ENCODE measurements around the gene COL5A1. TPM values are rescaled to one million over a fixed set of nuclear protein-coding genes. Genes with fewer than 3 reads are reported as not detected.

The COL5A1 gene
- total RNA-seq, 6 donors from 2014 or later, result 7.5 to 75.4 (median 27.4) TPM

DNA sequence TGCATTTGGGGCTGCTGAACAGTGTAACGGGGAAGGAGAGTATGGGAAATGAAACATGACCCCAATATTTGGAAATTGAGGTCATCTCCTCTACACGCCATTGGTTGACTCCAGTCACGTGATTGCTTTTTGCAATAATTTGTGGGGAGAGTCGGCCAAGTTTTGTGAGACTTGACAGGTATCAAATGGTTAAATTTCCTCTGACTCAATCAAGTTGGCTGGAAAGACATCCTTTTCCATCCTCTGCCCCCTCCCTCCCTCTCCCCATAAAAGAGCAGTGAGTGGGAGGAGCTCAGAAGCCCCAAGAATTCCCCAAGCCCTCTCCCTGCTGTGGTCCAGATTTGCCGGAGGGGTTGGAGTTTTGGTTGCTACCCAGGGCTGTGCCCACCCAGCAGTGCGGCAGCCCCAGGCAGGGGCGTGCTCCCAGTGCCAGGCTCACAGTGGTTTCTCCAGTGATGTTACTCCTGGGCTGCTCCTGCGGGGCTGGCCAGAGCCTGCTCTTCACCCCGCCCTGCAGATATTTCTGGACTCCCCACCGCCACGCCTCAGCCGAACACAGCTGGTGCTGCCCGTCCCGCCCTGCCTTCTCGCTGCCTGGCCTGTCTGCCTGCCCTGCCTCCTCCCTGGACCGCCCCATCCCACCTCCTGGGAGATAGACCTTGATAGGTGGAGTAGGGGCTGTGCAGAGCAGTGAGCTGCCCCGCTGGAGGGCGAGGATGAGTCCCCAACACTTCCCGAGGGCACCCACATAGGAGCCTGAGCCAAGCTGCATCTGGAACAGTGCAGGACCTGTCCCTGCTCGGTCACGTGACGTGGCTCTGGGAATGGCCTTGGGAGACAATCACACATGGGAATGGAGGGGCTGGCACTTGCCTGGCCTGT is 3.4 kb downstream of the COL5A1 start:
- DNase-seq (peak in 1 of 2 donors; percentile 85), ATAC-seq (ENCODE audit: low FRiP score in 2 of 2) (peak; percentile 32 to 61)
- TF ChIP-seq EP300 (IDR thresholded peaks at IDR 0.05), result peak in 1 of 4 donors; percentile 11
- peak; percentile 5 to 10 for TF ChIP-seq POLR2AphosphoS5 (IDR thresholded peaks at IDR 0.05)
- no peak for TF ChIP-seq POLR2A (IDR thresholded peaks at IDR 0.05)
- TF ChIP-seq, protein P1, sequence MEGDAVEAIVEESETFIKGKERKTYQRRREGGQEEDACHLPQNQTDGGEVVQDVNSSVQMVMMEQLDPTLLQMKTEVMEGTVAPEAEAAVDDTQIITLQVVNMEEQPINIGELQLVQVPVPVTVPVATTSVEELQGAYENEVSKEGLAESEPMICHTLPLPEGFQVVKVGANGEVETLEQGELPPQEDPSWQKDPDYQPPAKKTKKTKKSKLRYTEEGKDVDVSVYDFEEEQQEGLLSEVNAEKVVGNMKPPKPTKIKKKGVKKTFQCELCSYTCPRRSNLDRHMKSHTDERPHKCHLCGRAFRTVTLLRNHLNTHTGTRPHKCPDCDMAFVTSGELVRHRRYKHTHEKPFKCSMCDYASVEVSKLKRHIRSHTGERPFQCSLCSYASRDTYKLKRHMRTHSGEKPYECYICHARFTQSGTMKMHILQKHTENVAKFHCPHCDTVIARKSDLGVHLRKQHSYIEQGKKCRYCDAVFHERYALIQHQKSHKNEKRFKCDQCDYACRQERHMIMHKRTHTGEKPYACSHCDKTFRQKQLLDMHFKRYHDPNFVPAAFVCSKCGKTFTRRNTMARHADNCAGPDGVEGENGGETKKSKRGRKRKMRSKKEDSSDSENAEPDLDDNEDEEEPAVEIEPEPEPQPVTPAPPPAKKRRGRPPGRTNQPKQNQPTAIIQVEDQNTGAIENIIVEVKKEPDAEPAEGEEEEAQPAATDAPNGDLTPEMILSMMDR (IDR thresholded peaks at IDR 0.05), result no peak
- H3K4me3 ChIP-seq, result peak overlapping the region in 2 of 4 donors; percentile 31 to 33
- H3K9me3 ChIP-seq, result no peaks in the 10 kb centered on the region
- no peaks in the 10 kb centered on the region for H3K36me3 ChIP-seq
- H3K27me3 ChIP-seq, result peaks cover 0 to 10% (median 2%) of the 10 kb centered on the region in 4 donors
- WGBS, 2 donors, result 30 to 62% methylated on average over 9 to 22 of the region's 22 CpGs
- H3K4me1 ChIP-seq, result peaks cover 3 to 29% (median 18%) of the 10 kb centered on the region in 4 donors
- H3K27ac ChIP-seq, result peak overlapping the region; percentile 31 to 79 (median 74)

DNA sequence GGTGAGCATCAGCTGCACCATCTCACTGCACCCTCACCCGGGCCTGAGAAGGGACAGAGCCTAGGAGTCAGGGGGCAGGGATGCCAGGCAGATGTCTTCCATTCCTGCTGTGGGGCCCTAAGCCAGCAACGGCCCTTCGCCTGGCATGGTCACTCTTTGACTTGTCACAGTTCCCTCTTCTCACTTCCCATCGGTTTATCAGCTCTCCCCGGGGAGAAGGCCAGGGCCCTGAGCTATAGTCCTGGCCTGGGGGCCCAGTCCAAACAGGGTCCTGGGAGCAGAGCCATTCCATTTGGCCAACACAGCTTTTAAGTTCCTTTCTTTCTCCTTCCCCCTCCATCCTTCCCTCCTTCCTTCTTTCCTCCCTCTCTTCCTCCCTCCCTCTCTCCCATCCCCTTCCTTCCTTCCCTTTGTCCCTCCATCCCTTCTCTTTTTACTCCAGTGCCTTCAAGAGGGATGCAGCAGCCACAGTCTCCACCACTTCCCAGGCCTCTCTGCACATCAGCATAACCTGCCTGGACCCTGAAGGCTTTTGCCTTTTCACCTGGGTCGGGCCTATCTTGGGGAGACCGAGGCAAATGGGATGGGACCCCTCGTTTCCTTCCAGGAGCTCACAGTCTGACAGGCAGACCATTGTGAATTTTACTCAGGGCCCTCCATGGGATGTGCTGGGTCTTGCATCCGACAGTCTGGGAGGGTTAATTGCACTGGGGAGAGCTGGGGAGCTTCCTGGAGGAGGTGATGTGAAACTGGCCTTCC is 4.2 kb downstream of the COL5A1 start:
- H3K9me3 ChIP-seq, result no peaks in the 10 kb centered on the region
- WGBS, 2 donors, result 60 to 64% methylated on average over 8 of the region's 9 CpGs
- TF ChIP-seq POLR2AphosphoS5 (IDR thresholded peaks at IDR 0.05), result no peak
- TF ChIP-seq, protein P1 (IDR thresholded peaks at IDR 0.05), result no peak
- TF ChIP-seq POLR2A (IDR thresholded peaks at IDR 0.05), result no peak
- TF ChIP-seq EP300 (IDR thresholded peaks at IDR 0.05), result no peak
- peaks cover 0 to 10% (median 2%) of the 10 kb centered on the region in 4 donors for H3K27me3 ChIP-seq
- DNase-seq (no peak), ATAC-seq (ENCODE audit: low FRiP score in 2 of 2) (no peak)
- no peaks in the 10 kb centered on the region for H3K36me3 ChIP-seq
- H3K27ac ChIP-seq, result peak overlapping the region; percentile 31 to 79 (median 74)
- peaks cover 3 to 26% (median 18%) of the 10 kb centered on the region in 4 donors for H3K4me1 ChIP-seq
- peak overlapping the region in 1 of 4 donors; percentile 33 for H3K4me3 ChIP-seq

DNA sequence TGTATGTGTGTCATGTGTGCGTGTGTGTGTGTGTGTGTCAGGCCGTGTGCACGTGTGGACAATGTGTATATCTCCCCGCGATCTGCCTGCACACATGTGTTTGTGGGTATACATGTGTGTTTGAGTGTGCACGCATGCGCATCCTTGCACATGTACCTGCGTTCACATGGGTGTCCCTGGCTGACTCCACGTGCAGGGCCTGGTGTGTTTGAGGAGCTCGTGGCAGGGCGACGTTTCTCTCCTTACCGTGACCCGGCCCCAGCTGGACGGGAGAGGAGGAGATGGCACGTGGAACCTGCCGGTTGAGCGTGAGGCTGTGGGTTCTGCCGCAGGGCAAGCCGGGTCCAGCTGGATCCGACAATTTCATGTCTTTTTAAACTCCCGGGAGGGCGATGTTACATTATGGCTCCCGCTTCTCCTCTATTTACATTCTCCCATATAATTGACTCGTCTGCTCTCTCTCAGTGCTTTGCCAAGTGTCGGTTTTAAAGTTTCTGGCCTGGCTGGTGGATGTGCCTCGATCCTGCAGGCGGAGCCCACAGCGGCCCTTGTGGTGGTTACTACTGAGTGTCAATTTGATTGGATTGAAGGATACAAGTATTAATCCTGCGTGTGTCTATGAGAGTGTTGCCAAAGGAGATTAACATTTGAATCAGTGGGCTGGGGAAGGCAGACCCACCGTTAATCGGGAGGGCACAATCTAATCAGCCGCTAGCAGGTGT is 5.9 kb downstream of the COL5A1 start:
- Histone ChIP-seq H3K27ac (peak overlapping the region in 3 of 4 donors; percentile 12 to 76 (median 35)), H3K36me3 (no peaks in the 10 kb centered on the region), H3K4me1 (peaks cover 0 to 19% (median 10%) of the 10 kb centered on the region in 4 donors), H3K27me3 (peaks cover 0 to 2% (median under 1%) of the 10 kb centered on the region in 4 donors), H3K4me3 (no peak overlapping the region), H3K9me3 (no peaks in the 10 kb centered on the region)
- ATAC-seq (ENCODE audit: low FRiP score in 2 of 2), result no peak
- no peak for DNase-seq
- 81 to 82% methylated on average over 31 to 33 of the region's 33 CpGs for WGBS, 2 donors
- TF ChIP-seq EP300 (IDR thresholded peaks at IDR 0.05) (no peak), POLR2A (IDR thresholded peaks at IDR 0.05) (no peak), POLR2AphosphoS5 (IDR thresholded peaks at IDR 0.05) (no peak)
- TF ChIP-seq, protein P1 (IDR thresholded peaks at IDR 0.05), result no peak

DNA sequence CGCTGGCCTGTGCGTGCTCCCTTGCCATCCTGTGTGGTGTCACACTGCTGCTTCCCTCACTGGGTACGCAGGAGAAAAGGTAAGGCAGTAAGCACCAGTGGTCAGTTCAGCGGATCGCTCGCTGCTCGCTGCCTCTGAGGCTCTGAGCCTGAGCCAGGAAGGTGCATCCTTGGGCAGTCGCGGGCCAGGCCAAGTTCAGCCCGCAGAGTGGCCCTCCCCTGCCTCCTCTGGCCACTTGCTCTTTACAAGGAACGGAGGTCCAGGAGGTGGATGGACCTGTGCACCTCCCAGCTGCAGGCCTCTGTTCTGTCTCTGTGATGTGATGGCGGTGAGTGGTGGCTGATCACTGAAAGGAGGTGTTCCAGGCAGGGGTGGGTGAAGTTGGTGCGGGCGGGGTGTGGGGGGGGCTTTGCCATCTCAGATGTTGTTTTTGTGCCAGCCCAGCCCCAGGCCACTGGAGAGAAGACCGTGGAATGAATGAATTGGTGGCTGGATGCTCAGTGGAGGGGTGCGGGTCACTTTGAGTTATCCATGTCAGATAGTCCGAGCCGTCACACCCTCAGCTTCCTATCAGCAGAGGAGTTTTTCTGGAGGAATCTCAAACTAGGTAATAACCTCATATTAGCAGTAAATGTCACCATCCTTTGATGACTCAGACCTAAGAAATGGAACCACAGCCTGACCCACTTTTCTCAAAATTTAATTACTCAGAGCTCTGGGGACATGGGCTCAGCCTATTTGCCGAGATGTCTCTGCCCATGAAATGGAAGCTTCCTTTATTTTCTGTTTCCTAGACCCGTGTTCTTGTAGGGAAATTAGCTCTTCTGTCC is 7.3 kb downstream of the COL5A1 start:
- H3K36me3 ChIP-seq, result no peaks in the 10 kb centered on the region
- no peak overlapping the region for H3K4me3 ChIP-seq
- H3K27ac ChIP-seq, result peak overlapping the region in 3 of 4 donors; percentile 17 to 54 (median 49)
- no peaks in the 10 kb centered on the region for H3K9me3 ChIP-seq
- no peak for TF ChIP-seq EP300 (IDR thresholded peaks at IDR 0.05)
- TF ChIP-seq POLR2AphosphoS5 (IDR thresholded peaks at IDR 0.05), result no peak
- TF ChIP-seq, protein P1 (IDR thresholded peaks at IDR 0.05), result no peak
- no peak for TF ChIP-seq POLR2A (IDR thresholded peaks at IDR 0.05)
- DNase-seq (no peak), ATAC-seq (ENCODE audit: low FRiP score in 2 of 2) (peak in 1 of 2 donors; percentile 26)
- 89% methylated on average over 19 of the region's 20 CpGs for WGBS, 2 donors
- peaks cover 0 to 19% (median 9%) of the 10 kb centered on the region in 4 donors for H3K4me1 ChIP-seq
- no peaks in the 10 kb centered on the region for H3K27me3 ChIP-seq

Measured in upper lobe of left lung (tissue), 6 donors.